HG03565 (cell line): ENCODE results near the gene SBK2.
A peak's percentile ranks its signal among the peaks of the same experiment; 100 is the strongest.
"Not testable (repeated sequence)": the region's sequence is repeated elsewhere in the genome, so short reads cannot be mapped to it uniquely, and the experiment has no call there.

Experiments used
- ATAC-seq: cut with Tn5 transposase; IDR thresholded peaks from one replicate; pipeline ENCODE4 v1.9.1; 2021; ENCODE audit warnings: mild to moderate bottlenecking, moderate library complexity; ENCODE audit not compliant: unreplicated experiment

Gene SBK2

DNA sequence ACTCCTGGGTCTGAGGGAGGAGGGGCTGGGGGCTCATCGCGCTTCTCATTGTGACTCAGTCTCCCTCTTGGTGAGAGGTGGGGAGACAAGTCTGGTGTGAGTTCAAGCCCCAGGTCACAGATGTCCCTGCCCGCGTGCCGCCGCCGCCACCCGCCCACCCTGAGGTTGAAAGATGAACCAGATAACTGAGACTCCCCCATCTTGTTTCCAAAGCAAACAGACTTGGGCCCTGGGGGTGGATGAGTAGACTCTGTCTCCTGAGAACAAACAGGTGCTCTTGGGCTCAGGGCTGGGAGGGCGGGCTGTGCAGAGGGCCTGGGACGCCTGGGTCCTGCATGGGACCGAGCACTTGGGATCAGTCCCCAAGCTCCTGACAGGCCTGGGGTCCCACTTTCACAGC is 567 bp downstream of the SBK2 start:
- no peak for ATAC-seq

DNA sequence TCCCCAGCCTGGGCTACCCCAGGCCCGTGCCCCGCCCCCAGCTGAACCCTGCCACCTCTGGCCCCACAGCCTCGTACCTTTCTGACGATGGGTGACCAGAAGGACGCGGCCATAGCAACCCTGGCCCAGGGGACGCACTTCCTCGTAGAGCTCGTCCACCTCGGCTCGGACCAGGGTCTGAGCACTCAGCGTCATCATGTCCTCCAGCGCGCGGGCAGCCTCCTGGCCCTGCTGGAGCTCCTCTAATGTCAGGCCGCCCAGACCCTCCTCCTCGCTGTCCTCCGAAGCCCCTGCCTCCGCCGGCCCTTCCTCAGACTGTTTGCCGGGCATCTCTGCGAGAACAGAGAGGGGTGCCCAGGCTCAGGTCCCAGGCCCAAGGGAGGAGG is 975 bp downstream of the SBK2 start:
- no peak for ATAC-seq

DNA sequence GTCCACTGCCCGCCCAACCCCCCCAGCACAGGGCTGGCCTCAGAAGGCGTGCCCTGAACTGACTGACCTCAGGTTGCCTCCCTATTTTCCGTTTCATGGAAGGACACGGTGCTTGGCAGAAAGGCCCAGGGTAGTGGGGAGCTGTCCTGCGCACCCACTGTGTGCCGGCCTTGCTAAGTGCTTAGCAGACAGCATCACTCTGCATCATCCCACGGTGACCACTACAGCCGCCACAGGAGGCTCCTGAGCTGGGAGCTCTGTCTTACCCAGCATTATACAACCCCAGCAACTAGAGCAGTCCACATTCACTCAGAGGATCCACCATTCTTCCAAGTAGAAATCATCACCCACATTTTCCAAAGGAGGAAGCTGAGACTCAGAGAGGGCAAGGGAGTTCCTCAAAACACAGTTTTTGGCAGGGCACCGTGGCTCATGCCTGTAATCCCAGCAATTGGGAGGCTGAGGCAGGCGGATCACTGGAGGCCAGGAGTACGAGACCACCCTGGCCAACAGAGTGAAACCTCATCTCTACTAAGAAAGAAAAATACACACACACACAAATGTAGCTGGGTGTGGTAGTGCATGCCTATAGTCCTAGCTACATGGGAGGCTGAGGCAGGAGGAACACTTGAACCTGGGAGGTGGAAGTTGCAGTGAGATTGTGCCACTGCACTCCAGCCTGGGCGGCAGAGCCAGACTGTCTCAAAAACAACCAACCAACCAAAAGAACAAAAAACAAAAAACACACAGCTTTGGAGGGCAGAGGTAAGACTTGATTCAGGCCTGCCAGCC is 1.6 kb downstream of the SBK2 start:
- no peak for ATAC-seq

DNA sequence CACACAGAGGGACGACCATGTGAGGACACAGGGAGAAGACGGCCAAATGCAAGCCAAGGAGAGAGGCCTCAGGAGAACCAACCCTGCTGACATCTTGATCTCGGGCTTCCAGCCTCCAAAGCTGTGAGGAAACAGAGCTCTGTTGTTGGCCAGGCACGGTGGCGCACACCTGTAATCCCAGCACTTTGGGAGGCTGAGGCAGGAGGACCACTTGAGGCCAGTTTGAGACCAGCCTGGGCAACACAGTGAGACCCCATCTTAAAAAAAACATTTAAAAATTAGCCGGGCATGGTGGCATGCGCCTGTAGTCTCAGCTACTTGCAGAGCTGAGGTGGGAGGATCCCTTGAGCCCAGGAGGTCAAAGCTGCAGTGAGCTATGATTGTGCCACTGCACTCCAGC is 2.7 kb downstream of the SBK2 start:
- not testable (repeated sequence) for ATAC-seq

DNA sequence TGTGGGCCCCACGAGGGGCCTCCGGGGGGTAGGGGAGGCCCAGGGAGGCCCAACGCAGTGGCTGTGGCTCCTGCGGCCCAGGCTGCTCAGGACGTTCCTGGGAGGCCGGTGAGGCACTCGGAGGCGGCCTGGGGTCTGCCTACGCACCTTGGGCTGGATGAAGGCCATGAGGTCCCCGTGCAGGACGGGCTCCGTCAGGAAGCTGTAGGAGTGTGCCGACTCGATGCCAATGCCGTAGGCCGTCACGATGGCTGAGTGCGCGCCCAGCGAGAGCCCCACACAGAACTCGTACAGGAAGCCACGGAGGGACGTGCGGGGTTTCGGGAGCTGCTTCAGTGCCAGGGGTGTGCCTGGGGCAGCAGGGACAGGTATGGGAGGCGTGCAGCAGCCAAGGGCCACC is 5.9 kb downstream of the SBK2 start:
- ATAC-seq, result no peak

DNA sequence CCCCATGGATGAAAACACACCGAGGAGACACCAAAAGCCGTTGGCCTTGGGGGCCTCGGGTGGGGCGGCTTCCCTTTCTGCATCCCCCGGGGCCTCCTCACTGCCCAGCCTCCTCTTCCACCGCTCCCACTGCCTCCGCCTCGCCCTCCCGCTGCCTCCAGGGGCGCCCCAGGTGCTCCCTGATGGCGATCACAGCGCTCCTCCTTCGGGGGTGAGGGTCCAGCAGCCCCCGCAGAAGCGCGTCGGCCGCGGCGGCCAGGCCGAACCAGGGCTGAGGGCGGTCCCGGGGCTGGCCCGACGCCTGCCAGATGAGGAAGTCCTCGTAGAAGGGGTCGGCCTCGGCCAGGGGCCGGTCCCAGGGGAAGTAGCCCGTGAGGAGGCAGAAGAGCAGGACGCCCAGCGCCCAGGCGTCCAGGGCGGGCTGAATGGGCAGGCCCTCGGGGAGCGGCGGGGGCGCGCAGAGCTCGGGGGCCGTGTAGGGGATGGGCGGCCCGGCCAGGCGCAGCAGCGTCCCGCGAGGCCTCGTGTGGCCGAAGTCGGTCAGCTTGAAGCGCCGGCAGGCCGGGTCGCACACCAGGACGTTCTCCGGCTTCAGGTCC is 7.2 kb downstream of the SBK2 start:
- no peak for ATAC-seq

DNA sequence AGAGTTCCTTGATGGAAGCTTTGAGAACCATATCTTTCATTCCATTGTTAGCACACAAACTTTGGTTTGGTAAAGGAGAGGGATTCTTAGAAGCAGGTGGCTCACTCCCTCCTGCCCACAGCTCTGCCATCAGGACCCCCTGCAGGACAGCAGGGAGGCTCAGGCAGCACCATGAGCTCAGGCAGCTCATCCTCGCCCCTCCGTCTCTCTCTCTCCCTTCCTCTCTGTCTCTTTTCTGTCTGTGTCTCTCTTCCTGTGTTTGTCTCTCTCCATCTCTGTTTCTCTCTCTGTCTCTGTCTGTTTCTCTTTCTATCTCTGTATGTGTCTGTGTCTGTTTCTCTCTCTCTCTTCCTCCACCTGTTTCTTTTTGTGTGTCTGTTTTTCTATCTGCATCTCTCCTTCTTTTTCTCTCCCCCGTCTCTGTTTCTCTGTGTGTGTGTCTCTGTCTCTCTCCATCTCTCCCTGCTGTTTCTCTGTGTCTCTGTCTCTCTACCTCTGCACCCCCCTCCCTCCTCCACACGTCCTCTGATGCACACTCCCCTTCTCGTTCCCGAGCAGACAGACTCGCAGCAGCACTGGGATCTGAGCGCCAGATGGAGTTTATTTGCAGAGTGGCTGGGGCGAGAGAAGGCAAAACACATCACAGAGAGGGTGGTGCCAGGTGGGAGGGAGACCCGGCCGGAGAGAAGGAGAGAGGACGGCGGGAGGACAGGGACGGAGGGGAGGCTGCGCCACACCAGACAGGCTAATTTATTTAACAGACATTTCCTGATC is 8.7 kb downstream of the SBK2 start:
- ATAC-seq, result no peak

DNA sequence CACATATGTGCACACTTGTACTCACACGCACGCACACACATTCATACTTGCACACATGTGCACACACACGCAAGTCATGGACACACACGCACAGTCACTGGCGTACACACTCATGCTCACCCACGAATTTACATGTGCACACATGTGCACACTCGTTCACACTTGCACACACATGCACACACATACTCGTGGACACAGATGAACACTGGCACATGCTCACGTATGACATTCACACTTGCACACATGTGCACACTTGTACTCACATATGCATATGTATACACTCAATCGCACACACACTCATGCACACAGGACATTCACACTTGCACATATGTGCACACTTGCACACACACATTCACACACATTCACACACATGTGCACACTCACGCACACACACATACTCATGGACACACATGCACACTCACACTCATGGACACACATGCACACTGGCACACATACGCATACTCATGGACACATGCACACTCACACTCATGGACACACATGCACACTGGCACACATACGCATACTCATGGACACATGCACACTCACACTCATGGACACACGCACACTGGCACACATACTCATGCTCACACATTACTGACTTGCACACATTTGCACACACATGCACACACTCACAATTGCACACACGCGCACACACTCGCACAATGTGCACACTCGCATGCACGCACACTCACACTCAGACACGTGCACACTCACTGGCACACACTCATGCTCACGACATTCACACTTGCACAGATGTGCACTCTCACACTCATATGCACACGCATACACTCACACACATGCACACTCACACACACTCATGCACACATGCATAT is 9.5 kb downstream of the SBK2 start:
- ATAC-seq, result no peak

DNA sequence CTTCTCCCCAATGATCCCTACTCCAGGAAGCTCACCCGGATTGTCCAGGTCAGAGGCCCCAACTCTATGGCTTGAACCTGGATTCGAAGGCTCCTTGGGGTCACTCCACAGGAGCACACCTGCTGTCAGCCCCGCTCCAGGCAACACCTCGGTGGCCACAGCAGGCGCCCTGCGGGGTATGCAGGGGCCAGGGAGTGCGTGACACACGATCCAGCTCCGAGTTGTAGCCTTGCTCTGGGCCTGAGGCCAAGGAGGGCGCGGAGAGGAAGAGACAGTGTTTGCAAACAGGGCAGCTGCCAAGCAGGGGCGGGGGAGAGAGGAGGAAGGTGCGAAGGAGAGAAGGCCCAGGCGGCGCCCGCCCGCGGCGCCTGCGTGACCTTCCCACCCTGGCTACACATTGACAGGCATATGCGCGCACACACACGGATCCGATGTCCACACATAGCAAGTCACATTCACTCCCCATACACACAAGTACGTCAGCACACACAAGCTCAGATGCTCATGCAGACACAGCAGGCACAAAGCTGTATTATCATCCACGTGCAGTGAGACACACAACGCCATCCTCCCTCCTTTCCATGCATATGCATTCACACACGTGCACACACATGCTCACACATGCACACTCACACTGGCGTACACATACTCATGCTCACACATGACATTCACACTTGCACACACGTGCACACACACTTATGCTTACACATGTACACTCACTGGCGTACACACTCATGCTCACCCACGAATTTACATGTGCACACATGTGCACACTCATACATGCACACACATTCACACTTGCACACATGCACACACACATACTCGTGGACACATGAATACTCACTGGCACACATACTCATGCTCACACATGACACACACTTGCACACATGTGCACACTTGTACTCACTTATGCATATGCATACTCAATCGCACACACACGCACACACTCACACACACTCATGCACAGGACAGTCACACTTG is 10.4 kb downstream of the SBK2 start:
- no peak for ATAC-seq

DNA sequence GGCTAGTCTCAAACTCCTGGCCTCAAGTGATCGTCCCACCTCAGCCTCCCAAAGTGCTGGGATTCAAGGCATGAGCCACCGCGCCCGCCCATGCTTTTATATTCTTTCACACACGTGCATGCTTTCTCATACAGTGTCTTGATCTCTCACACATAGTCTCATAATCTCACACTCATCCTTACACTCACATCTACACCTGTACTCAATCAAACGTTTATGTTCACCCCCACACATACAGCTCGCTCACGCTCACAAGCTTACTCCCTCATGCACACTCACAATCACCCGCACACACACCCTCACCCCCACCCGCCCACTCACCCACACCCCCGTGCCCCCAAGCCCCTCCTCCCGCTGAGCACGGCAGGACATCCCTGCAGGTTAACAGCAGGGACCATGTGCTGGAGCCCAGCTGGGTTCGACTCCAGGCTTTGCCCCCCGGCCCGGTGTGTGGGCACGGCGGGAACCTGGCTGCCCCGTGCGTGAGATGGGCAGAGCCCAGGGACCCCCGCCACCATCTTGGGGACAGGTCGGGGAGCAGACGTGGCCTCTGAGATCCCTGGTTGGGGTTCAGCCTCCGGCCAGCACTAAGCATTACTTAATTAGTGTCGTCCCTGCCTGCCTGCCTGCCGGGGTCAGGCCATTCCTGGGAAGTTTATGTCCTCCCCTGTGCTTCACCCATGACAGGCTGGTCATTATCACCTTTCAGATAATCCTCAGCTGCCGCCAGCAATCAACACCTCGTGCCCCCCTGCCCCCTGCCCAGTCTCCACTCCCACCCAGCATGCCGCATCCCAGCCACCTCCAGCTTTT is 11.4 kb downstream of the SBK2 start:
- ATAC-seq, result no peak

DNA sequence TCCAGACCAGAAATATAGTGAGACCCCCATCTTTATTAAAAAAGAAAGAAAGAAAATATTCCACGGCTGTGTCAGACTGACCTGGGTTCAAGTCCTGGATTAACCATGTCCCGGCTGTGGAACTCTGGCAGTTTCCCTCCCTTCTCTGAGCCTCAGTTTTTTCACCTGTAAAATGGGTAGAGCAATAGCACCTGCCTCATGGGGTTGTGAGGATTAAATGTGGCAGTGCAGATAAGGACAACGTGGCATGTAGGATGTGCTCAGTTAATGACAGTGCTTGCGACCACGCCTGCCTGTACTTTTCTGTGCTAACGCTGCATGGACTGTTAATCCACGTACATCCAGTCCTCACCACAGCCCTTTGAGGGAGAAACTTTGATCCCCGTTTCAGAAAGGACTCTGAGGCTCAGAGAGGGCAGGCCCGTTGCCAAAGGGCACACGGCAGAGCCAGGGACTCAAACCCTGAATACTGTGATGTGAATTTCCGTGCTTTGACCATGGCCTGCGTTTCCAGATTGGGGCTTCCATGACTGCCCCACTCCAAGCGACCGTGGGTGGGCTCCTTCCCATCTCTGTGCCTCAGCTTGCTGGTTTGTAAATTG is 16.1 kb downstream of the SBK2 start:
- ATAC-seq, result no peak

DNA sequence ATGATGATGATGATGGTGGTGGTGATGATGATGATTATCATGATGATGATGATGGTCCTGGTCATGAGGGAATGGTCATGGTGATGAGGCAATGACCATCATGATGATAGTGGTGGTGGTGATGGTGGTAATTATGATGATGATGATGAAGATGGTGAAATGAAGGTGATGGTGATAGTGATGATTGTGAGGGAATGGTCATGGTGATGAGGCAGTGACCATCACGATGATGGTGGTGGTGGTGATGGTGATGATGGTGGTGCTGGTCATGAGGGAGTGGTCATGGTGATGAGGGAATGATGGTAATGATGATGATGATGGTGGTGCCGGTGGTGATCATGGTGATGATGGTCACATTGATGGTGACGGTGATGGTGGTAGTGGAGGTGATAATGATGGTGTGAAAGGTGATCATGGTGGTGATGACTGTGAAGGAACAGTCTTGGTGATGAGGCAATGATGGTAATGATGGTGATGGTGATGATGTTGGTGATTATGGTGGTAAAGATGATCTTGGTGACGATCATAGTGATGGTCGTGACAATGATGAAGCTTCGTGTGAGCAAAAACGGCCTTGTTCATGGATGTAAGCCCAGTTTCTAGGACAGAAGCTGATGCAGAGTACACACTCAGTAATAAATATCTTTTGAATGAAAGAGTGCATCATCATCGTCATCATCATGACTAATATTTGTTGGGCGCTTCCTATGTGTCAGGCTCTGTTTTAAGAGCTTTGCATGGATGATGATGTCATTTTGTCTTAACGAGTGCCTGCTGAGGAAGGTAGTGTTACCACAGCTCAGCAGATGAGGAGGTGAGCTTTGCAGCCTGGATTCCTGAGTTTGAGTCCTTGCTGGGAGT is 17.3 kb downstream of the SBK2 start:
- ATAC-seq, result no peak

DNA sequence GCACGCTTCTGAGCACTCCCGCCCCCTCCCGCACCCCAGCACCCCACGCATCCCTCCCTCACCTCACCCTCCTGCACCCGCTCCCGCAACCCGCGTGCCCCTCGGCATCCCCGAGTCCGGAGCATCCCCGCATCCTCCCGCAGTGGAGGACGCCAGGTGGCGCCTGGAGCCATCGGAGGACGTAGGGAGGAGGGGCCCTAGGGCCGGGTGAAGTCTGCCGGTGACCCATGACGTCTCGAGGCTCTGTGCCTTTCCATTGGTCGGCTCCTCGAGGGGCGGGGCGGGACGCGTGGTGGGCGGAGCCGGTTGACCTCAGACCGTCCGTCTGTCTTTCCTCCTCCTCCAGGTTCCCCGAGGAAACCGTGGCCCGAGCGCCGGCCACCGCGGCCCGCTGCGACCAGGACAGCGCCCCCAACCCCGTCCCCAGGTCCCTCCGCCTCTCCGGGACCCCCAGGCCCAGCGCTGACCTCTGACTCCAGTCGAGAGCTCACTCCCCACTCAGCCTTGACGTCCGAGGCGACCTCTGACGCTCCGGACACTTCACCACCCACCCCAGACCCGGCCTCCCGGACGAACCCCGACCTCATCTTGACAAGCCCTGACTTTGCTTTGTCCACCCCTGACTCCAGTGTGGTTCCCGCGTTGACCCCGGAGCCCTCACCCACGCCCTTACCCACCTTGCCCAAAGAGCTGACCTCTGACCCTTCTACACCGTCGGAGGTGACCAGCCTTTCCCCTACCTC is 19.9 kb downstream of the SBK2 start:
- ATAC-seq, result peak; percentile 95

DNA sequence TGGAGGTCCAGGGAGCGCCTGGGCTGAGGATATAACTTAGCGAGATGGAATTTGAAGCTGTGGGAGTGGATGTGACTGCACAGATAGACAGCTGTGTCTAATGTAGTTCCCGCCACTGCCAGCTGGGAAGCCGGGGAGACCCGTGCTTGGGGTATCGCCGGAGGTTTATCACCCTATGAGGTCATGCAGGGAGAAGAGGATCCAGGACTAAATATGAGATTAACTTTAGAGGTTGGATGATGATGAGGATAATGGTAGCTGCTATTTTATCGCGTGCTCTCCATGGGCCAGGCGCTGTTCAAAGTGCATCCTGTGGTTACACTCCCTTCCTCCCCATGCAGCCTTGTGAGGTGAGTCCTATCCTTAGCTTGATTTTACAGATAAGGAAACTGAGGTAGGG is 28.8 kb downstream of the SBK2 start:
- no peak for ATAC-seq

DNA sequence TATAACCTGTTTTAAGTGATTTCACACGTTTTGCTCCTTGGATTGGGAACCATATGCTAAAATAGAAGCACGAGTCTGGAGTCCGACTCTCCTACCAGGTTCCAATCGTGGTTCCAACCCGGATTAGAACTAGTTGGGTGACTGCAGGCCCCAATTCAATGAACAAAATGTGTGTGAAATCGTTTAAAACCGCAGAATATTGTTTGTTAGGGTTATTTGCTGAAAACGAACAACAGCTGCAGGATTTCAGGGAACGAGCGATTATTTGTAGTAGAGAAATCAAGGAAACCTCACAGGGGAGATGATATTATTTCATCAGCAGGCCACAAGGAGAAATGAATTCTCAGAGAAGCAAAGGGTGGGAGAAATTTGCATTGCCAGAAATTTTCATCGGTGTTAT is 32.0 kb downstream of the SBK2 start:
- ATAC-seq, result no peak

DNA sequence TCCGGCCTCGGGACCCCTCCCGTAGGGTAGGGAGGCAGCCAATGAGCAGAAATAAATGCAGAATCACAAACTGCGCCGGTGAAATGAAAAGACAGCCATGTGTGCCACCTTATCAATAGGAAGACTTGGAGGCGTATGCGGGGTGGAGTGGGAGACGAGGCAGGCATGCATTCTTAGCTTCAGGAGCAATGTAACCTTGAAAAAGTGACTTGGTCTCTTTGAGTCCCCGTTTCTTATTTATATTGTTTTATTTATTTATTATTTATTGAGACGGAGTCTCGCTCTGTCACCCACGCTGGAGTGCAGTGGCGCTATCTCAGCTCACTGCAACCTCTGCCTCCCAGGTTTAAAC is 32.7 kb downstream of the SBK2 start:
- no peak for ATAC-seq
